PC-3 (cell line): Measurements from ENCODE around the gene KCTD1.

ENCODE experiments used
- EZH2 ChIP-seq: fragments of 300-600 bp; sonication (generic); IDR thresholded peaks from one replicate; pipeline ENCODE4 v1.6.1; 2017; ENCODE audit warnings: antibody characterized with exemption, mild to moderate bottlenecking, low read length; ENCODE audit not compliant: unreplicated experiment
- EZH2phosphoT487 ChIP-seq: fragments of 300-600 bp; sonication (generic); IDR thresholded peaks from 2 replicates; pipeline ENCODE4 v1.6.1; 2018; ENCODE audit warnings: mild to moderate bottlenecking, antibody characterized with exemption, low read length, borderline replicate concordance
- TF ChIP-seq, protein P1 (sequence below): fragments of 300-600 bp; sonication (generic); conservative IDR thresholded peaks from 2 replicates; pipeline ENCODE4 v1.5.1; 2017; ENCODE audit warnings: antibody characterized with exemption, low read depth, mild to moderate bottlenecking, low read length

DNA sequence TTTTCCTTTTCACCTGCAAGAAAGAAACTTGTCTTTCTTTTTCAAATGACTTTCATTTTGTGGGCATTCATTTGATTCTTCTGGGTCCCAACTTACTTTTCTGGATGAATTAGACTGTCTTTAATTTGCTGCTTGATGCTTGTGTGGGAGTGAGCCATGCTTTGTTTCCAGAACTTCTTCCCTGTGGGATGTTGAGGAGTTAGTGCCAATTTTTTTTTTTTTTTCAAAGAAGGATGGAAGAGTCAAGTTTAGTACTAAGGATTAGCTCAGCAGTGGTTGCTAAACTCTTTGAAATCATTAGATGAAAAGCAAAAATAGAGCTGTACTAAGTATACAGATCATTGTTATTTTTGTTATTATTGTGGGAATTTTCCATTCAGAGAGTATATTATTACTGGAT lies 17.2 kb upstream of the KCTD1 start:
- TF ChIP-seq, protein P1, sequence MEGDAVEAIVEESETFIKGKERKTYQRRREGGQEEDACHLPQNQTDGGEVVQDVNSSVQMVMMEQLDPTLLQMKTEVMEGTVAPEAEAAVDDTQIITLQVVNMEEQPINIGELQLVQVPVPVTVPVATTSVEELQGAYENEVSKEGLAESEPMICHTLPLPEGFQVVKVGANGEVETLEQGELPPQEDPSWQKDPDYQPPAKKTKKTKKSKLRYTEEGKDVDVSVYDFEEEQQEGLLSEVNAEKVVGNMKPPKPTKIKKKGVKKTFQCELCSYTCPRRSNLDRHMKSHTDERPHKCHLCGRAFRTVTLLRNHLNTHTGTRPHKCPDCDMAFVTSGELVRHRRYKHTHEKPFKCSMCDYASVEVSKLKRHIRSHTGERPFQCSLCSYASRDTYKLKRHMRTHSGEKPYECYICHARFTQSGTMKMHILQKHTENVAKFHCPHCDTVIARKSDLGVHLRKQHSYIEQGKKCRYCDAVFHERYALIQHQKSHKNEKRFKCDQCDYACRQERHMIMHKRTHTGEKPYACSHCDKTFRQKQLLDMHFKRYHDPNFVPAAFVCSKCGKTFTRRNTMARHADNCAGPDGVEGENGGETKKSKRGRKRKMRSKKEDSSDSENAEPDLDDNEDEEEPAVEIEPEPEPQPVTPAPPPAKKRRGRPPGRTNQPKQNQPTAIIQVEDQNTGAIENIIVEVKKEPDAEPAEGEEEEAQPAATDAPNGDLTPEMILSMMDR = no peak
- no peak for TF ChIP-seq EZH2
- TF ChIP-seq EZH2phosphoT487 = no peak
